A673 (cell line): Measurements from ENCODE around the gene FLYWCH1. TPM values are rescaled to one million over a fixed set of nuclear protein-coding genes. Genes with fewer than 3 reads are reported as not detected.

Experiments
- BruUV-seq: library from RNA; stranded (reverse); fragments of 400-500 nt; replicated peaks from 2 replicates; lab custom pipeline; 2021; lab: Mats Ljungman, UMichigan
- CTCF ChIA-PET: fragments of 300-600 bp; sonication (Branson Sonifier 250); formaldehyde crosslinking; loops from one replicate; lab custom pipeline; 2022; ENCODE audit warnings: antibody characterized with exemption; lab: Charles Lee
- POLR2A ChIA-PET: fragments of 300-600 bp; sonication (Branson Sonifier 250); formaldehyde crosslinking; loops from one replicate; lab custom pipeline; 2022; ENCODE audit warnings: antibody characterized with exemption; ENCODE audit not compliant: low non-redundant PET; lab: Charles Lee
- DNase-seq: peaks from one replicate; pipeline ENCODE4 v3.0.0-alpha.2; 2015; ENCODE audit warnings: low spot score
- H3K27ac ChIP-seq: fragments of 200-600 bp; sonication (generic); 2 replicates; pipeline ENCODE4 v1.5.1; 2016; ENCODE audit warnings: mixed run types, low read depth, mild to moderate bottlenecking, mixed read lengths, antibody characterized with exemption, low read length; ENCODE audit not compliant: poor library complexity, severe bottlenecking
- H3K27me3 ChIP-seq: fragments of 200-600 bp; sonication (generic); replicated peaks from 2 replicates; pipeline ENCODE4 v1.6.1; 2017; ENCODE audit warnings: mixed run types, low read depth, mild to moderate bottlenecking, mixed read lengths, antibody characterized with exemption, low read length; ENCODE audit not compliant: insufficient read depth, poor library complexity
- H3K36me3 ChIP-seq: fragments of 200-600 bp; sonication (generic); 2 replicates; pipeline ENCODE4 v1.6.1; 2016; ENCODE audit warnings: mixed run types, mild to moderate bottlenecking, mixed read lengths, antibody characterized with exemption, low read length; ENCODE audit not compliant: insufficient read depth, poor library complexity, severe bottlenecking
- H3K4me1 ChIP-seq: fragments of 200-600 bp; sonication (generic); 2 replicates; pipeline ENCODE4 v1.6.1; 2017; ENCODE audit warnings: mixed run types, mild to moderate bottlenecking, mixed read lengths, antibody characterized with exemption, low read length; ENCODE audit not compliant: insufficient read depth, poor library complexity, severe bottlenecking
- H3K4me3 ChIP-seq: fragments of 200-600 bp; sonication (generic); 2 replicates; pipeline ENCODE4 v1.5.1; 2016; ENCODE audit warnings: low read depth, mixed run types, mild to moderate bottlenecking, mixed read lengths, low read length; ENCODE audit not compliant: poor library complexity, severe bottlenecking
- H3K9me3 ChIP-seq: fragments of 200-600 bp; sonication (generic); 2 replicates; pipeline ENCODE4 v1.6.1; 2016; ENCODE audit warnings: mixed run types, low read depth, mild to moderate bottlenecking, mixed read lengths, antibody characterized with exemption, low read length; ENCODE audit not compliant: poor library complexity, severe bottlenecking
- CTCF ChIP-seq: fragments of 300-800, 200-600 bp; sonication (generic); conservative IDR thresholded peaks from 2 replicates; pipeline ENCODE4 v1.5.1; 2017; ENCODE audit warnings: low read depth, mild to moderate bottlenecking, antibody characterized with exemption, low read length, moderate library complexity, mixed read lengths
- EZH2 ChIP-seq: fragments of 200-600 bp; sonication (generic); IDR thresholded peaks from 2 replicates; pipeline ENCODE4 v1.6.1; 2017; ENCODE audit warnings: borderline replicate concordance, low read depth, mild to moderate bottlenecking, mixed read lengths, antibody characterized with exemption, low read length; ENCODE audit not compliant: poor library complexity, severe bottlenecking
- intact Hi-C: fragments of 100-400 bp; cut with micrococcal nuclease; formaldehyde crosslinking; loops from one replicate; pipeline ENCODE4 v1.10.0; 2022; ENCODE audit not compliant: unreplicated experiment
- total RNA-seq: library from RNA; stranded (reverse); gene quantifications from 2 replicates; pipeline ENCODE4 v1.2.3, GENCODE V29; 2021

Gene FLYWCH1
- total RNA-seq, 1 experiment from 2014 or later, result 46.8 TPM

GRCh38 chr16:2999929-3000328, 88.2 kb downstream of the FLYWCH1 start:
- Histone ChIP-seq H3K36me3 (no peaks in the 10 kb centered on the region), H3K27ac (no peak overlapping the region), H3K9me3 (no peaks in the 10 kb centered on the region), H3K4me3 (no peak overlapping the region), H3K4me1 (no peaks in the 10 kb centered on the region), H3K27me3 (peaks cover 57% of the 10 kb centered on the region)
- no TSS peak for BruUV-seq
- TF ChIP-seq CTCF, result no peak
- no peak for TF ChIP-seq EZH2
- POLR2A ChIA-PET, result no interaction called here
- CTCF ChIA-PET, result no interaction called here
- intact Hi-C loops, result no loop called here
- DNase-seq, result no peak

GRCh38 chr16:3000540-3000939, 88.8 kb downstream of the FLYWCH1 start:
- no TSS peak for BruUV-seq
- no peak for DNase-seq
- Histone ChIP-seq H3K27ac (no peak overlapping the region), H3K4me3 (no peak overlapping the region), H3K4me1 (no peaks in the 10 kb centered on the region), H3K27me3 (peaks cover 63% of the 10 kb centered on the region), H3K36me3 (no peaks in the 10 kb centered on the region), H3K9me3 (no peaks in the 10 kb centered on the region)
- CTCF ChIA-PET, result no interaction called here
- intact Hi-C loops, result no loop called here
- TF ChIP-seq CTCF (no peak), EZH2 (no peak)
- POLR2A ChIA-PET, result no interaction called here

Other genes with a start within 250 kb of the FLYWCH1 start
- 33.1 and 35.6 TPM in 2 replicates for gene KCTD5, start 229.4 kb upstream of the FLYWCH1 start, total RNA-seq
- 1.3 and 3.0 TPM in 2 replicates for gene PRSS27, start 191.7 kb upstream of the FLYWCH1 start, total RNA-seq
- 642 and 651 TPM in 2 replicates for gene SRRM2, start 159.3 kb upstream of the FLYWCH1 start, total RNA-seq
- gene ELOB, start 134.7 kb upstream of the FLYWCH1 start, total RNA-seq, result 188 and 206 TPM in 2 replicates
- not detected in 2 replicates for gene PRSS33, start 124.4 kb upstream of the FLYWCH1 start, total RNA-seq
- not detected in 2 replicates for gene PRSS41, start 113.5 kb upstream of the FLYWCH1 start, total RNA-seq
- gene PRSS21, start 94.7 kb upstream of the FLYWCH1 start, total RNA-seq, result not detected in 2 replicates
- gene ZG16B, start 81.6 kb upstream of the FLYWCH1 start, total RNA-seq, result not detected in 2 replicates
- gene PRSS22, start 53.8 kb upstream of the FLYWCH1 start, total RNA-seq, result not detected in 2 replicates
- 23.9 and 28.5 TPM in 2 replicates for gene FLYWCH2, start 28.7 kb upstream of the FLYWCH1 start, total RNA-seq
- gene KREMEN2, start 52.3 kb downstream of the FLYWCH1 start, total RNA-seq, result 0.49 and 1.6 TPM in 2 replicates
- gene PAQR4, start 57.4 kb downstream of the FLYWCH1 start, total RNA-seq, result 46.5 and 49.7 TPM in 2 replicates
- gene PKMYT1, start 68.5 kb downstream of the FLYWCH1 start, total RNA-seq, result 120 and 128 TPM in 2 replicates
- gene CLDN9, start 101.0 kb downstream of the FLYWCH1 start, total RNA-seq, result not detected in 2 replicates
- 0.21 and 0.31 TPM in 2 replicates for gene CLDN6, start 106.3 kb downstream of the FLYWCH1 start, total RNA-seq
- gene TNFRSF12A, start 108.4 kb downstream of the FLYWCH1 start, total RNA-seq, result 23.7 and 39.5 TPM in 2 replicates
- gene HCFC1R1, start 112.0 kb downstream of the FLYWCH1 start, total RNA-seq, result 46.6 and 51.4 TPM in 2 replicates
- gene THOC6, start 112.1 kb downstream of the FLYWCH1 start, total RNA-seq, result 52.5 and 59.3 TPM in 2 replicates
- gene BICDL2, start 125.0 kb downstream of the FLYWCH1 start, total RNA-seq, result not detected in 2 replicates
- gene MMP25, start 134.6 kb downstream of the FLYWCH1 start, total RNA-seq, result 0.80 and 1.3 TPM in 2 replicates
- gene IL32, start 153.7 kb downstream of the FLYWCH1 start, total RNA-seq, result 4.5 and 7.7 TPM in 2 replicates
- not detected in 2 replicates for gene ZSCAN10, start 187.4 kb downstream of the FLYWCH1 start, total RNA-seq
- 16.8 and 19.0 TPM in 2 replicates for gene ZNF205, start 200.7 kb downstream of the FLYWCH1 start, total RNA-seq
- gene ZNF213, start 223.1 kb downstream of the FLYWCH1 start, total RNA-seq, result 16.0 and 16.1 TPM in 2 replicates